Body of pancreas (tissue), 4 donors: ENCODE data around the gene CXCR6. TPM values are rescaled to one million over a fixed set of nuclear protein-coding genes. Genes with fewer than 3 reads are reported as not detected.

Experiments used
- ATAC-seq: fragments of 150-250 bp; one replicate; pipeline ENCODE4 v1.9.1; 2016
- DNase-seq, 4 donors: peaks; one replicate each; pipeline ENCODE4 v3.0.0-alpha.2; 2019
- H3K27ac ChIP-seq, 4 donors: fragments of 200-600 bp; sonication (generic); 1 replicate in 3 of 4; 2 replicates in 1 of 4; pipeline versions ENCODE4 v1.5.1 to v1.6.1; 2016 to 2019; ENCODE audit warnings: mild to moderate bottlenecking in 1 of 4, mixed read lengths in 1 of 4, moderate library complexity in 1 of 4
- H3K27me3 ChIP-seq, 2 donors: fragments of 200-600 bp; sonication (generic); one replicate each; pipeline ENCODE4 v1.6.0; 2016; ENCODE audit warnings: mild to moderate bottlenecking in 1 of 2
- H3K36me3 ChIP-seq, 2 donors: fragments of 200-600 bp; sonication (generic); replicated peaks in 1 of 2; 2 replicates each; pipeline ENCODE4 v1.5.1; 2016; ENCODE audit warnings: low read depth in 2 of 2; ENCODE audit not compliant: insufficient read depth in 1 of 2
- H3K4me1 ChIP-seq: fragments of 200-600 bp; sonication (generic); one replicate; pipeline ENCODE4 v1.6.0; 2016
- H3K4me3 ChIP-seq, 2 donors: fragments of 200-600 bp; sonication (generic); 1 replicate in 1 of 2; 2 replicates in 1 of 2; pipeline ENCODE4 v1.5.1; 2016 to 2019
- H3K9me3 ChIP-seq, 3 donors: fragments of 200-600 bp; sonication (generic); 1 replicate in 2 of 3; 2 replicates in 1 of 3; pipeline ENCODE4 v1.5.1; 2016
- POLR2A ChIP-seq, 3 donors: fragments of 450-650 bp; IDR thresholded peaks; one replicate each; pipeline ENCODE4 v1.6.1; 2016; ENCODE audit warnings: antibody characterized with exemption in 3 of 3, mild to moderate bottlenecking in 2 of 3
- WGBS, 2 donors: methylation state at CpG; one replicate each; pipeline ENCODE4 v1.1.5; 2017; 5-methylcytosine and 5-hydroxymethylcytosine counted together
- intact Hi-C: fragments of 100-400 bp; cut with DNase I; formaldehyde crosslinking; loops from one replicate; pipeline ENCODE4 v1.15.1; 2023
- total RNA-seq, 2 donors: library from RNA; depleted of rRNA; stranded (reverse); fragments of >200 nt; gene quantifications; one replicate each; pipeline ENCODE4 v1.1.0, GENCODE V29; 2016
- TF ChIP-seq, protein P1 (sequence below), 7 experiments: fragments of 450-650 bp in 4 of 7; fragments of 200-600 bp in 3 of 7; sonication (generic) in 3 of 7; IDR thresholded peaks; one replicate each; pipeline ENCODE4 v1.5.1; 2016 to 2019; ENCODE audit warnings: antibody characterized with exemption in 7 of 7

Gene CXCR6
- total RNA-seq = 1 to 10 TPM in 1 of 2 donors, not detected in 1; 2.9 TPM

DNA sequence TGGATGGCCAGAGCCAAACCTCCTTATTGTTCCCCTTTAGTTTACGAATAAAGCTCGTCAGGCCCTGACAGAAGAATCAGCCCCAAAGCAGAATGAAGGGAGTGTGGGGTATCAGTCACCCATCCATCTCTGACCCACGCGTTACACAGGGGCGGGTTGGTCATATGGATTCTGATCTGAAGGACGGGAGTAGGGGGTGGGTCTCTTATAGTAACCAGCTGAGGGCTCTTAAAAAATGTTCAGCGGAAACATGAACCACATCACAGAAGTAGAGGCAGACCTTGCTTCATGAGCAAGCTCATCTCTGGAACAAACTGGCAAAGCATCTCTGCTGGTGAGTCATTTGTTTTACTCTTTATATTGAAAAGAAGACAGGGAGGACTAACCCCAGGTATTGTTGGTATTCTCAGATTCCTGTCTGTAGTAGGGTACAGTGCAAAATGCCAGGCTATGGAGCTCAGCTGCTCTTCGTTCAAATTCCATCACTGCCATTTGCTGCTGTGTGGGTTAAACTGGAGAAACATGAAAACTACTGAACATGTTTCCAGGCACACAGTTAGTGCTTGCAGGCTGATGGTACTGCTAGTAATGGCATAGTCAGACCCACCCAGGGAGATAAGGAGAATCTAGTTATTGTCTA, at the start of gene CXCR6:
Gene CXCR6 (plus strand): TSS at position 258 of the 640 bp plus-strand sequence. CDS start 3,018 bp downstream, outside the sequence.
- Histone ChIP-seq H3K27ac (no peak within 1 kb of the TSS), H3K27me3 (no peaks in the 10 kb centered on the region), H3K4me3 (no peak within 1 kb of the TSS), H3K36me3 (peaks cover 0 to 12% of the 10 kb centered on the region in 2 donors), H3K4me1 (no peaks in the 10 kb centered on the region), H3K9me3 (no peaks in the 10 kb centered on the region)
- no peak for DNase-seq
- intact Hi-C loops = no loop called here
- no peak for TF ChIP-seq POLR2A (IDR thresholded peaks at IDR 0.05)
- TF ChIP-seq, protein P1, sequence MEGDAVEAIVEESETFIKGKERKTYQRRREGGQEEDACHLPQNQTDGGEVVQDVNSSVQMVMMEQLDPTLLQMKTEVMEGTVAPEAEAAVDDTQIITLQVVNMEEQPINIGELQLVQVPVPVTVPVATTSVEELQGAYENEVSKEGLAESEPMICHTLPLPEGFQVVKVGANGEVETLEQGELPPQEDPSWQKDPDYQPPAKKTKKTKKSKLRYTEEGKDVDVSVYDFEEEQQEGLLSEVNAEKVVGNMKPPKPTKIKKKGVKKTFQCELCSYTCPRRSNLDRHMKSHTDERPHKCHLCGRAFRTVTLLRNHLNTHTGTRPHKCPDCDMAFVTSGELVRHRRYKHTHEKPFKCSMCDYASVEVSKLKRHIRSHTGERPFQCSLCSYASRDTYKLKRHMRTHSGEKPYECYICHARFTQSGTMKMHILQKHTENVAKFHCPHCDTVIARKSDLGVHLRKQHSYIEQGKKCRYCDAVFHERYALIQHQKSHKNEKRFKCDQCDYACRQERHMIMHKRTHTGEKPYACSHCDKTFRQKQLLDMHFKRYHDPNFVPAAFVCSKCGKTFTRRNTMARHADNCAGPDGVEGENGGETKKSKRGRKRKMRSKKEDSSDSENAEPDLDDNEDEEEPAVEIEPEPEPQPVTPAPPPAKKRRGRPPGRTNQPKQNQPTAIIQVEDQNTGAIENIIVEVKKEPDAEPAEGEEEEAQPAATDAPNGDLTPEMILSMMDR (IDR thresholded peaks at IDR 0.05) = no peak
- ATAC-seq = no peak
- 85 to 97% methylated on average over 8 of the region's 8 CpGs for WGBS, 2 donors

DNA sequence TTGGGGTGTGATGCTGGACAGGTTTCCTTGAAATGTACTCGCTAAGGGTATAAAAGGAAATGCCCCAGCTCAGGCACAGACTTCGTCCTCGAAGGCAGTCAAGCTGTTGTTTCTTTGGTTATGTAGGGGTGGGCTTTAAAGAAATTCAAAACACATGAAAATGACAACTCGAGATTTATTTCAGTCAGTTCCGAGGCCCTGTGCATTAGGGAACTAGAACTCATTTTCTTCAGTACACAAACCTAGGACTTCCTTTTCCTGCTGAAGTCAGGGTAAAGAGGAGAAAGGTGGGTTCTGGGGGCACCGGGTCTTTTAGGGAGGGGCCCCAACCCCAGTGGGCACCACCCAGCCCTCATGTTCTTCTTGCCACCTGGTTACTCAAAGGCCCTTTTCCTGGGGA, 49.2 kb upstream of the CXCR6 start:
- whole genome bisulfite sequencing, 2 donors = 69 to 80% methylated on average over 6 of the region's 6 CpGs
- no peak overlapping the region for H3K4me3 ChIP-seq
- no peak overlapping the region for H3K27ac ChIP-seq
- no peaks in the 10 kb centered on the region for H3K9me3 ChIP-seq
- H3K36me3 ChIP-seq = no peaks in the 10 kb centered on the region
- TF ChIP-seq POLR2A (IDR thresholded peaks at IDR 0.05) = no peak
- no peaks in the 10 kb centered on the region for H3K27me3 ChIP-seq
- no peaks in the 10 kb centered on the region for H3K4me1 ChIP-seq
- intact Hi-C loops = no loop called here
- no peak for ATAC-seq
- DNase-seq = no peak

DNA sequence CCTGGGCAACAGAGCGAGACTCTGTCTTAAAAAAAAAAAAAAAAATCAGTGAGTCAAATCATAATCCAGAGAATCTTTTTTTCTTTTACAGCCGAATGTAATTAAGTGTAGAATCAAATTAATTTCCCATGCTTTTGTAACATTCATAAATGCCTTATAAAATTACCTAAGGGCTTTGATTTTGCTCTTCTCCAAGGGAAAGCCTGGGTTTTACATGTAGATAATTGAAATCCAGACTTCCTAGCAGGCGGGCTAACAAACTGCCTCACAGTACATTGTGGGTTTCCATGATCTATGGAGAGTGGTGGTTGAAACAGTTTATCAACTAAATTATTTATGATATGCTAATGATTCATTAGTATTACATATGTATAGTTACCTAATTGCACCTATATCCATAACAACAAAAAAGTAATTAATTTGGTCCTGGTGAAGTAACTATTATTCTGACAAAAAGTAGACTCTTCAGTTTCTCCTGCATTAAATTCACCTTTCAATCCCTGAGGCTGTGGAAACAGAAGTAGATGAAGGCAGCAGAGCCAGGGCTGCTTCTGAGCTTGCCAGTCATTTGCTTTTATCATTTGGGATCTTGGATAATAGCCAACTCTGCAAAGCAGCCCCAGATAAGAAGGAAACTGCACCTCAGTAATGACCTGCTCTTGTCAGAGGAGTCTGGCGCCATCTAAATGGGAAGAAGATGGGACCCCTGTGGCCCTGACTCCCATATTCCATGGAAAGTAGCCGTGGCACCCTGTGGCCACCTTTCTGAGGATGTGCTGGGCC, 47.4 kb upstream of the CXCR6 start:
- WGBS, 2 donors = 90 to 93% methylated on average over 5 of the region's 5 CpGs
- ATAC-seq = no peak
- intact Hi-C loops = no loop called here

DNA sequence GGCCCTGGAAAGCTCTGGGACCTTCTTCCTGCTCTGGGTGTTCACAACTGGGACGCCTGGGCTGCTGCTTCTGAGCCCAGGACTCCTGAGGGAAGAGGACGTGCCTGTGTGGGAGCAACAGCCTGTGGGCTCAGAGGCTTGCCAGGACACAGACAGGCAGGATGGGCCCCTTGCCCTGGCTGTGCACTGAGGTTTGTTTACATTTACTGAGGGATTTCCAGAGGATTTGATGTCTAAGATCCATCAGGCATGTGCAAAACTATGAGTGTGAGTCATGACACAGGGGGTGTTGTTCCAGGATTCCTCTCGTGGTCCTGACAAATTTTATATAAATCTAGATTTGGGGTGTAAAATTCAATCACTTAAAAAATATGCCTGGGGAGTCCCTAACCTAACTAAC, 46.3 kb upstream of the CXCR6 start:
- Histone ChIP-seq H3K27ac (no peak overlapping the region), H3K4me1 (no peaks in the 10 kb centered on the region), H3K9me3 (no peaks in the 10 kb centered on the region), H3K4me3 (no peak overlapping the region), H3K27me3 (no peaks in the 10 kb centered on the region), H3K36me3 (no peaks in the 10 kb centered on the region)
- intact Hi-C loops = no loop called here
- 87% methylated on average over 2 to 3 of the region's 3 CpGs for WGBS, 2 donors
- DNase-seq = no peak
- no peak for ATAC-seq
- TF ChIP-seq POLR2A (IDR thresholded peaks at IDR 0.05) = no peak
- TF ChIP-seq, protein P1 (IDR thresholded peaks at IDR 0.05) = no peak

More for the DNA sequence above, 47.4 kb upstream of the CXCR6 start:
- Histone ChIP-seq H3K9me3 (no peaks in the 10 kb centered on the region), H3K4me1 (no peaks in the 10 kb centered on the region), H3K4me3 (no peak overlapping the region), H3K36me3 (no peaks in the 10 kb centered on the region), H3K27me3 (no peaks in the 10 kb centered on the region), H3K27ac (no peak overlapping the region)
- no peak for DNase-seq
- TF ChIP-seq, protein P1 (IDR thresholded peaks at IDR 0.05) = no peak
- TF ChIP-seq POLR2A (IDR thresholded peaks at IDR 0.05) = no peak

DNA sequence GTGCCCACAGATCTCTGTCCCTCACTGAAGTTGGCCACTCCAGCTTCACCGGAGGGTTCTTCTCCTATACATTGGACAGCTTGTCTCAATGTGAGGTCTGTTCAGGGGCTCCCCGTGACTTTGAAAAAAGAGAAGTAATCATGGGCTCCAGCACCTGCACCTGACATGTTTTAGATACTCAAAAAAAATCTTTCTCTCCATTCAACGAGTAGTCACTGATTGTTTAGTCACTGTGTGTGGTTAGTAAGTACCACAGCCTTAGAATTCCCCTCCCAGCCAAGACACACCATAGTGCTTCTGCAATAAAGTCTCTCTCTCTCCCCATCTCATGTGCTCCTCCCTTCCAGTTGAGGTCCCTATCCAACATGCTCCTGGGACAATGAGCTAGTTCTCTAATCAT, 38.3 kb upstream of the CXCR6 start:
- 85 to 87% methylated on average over 3 of the region's 3 CpGs for WGBS, 2 donors
- Histone ChIP-seq H3K27ac (no peak overlapping the region), H3K4me3 (no peak overlapping the region), H3K4me1 (no peaks in the 10 kb centered on the region), H3K9me3 (no peaks in the 10 kb centered on the region), H3K36me3 (no peaks in the 10 kb centered on the region), H3K27me3 (no peaks in the 10 kb centered on the region)
- TF ChIP-seq POLR2A (IDR thresholded peaks at IDR 0.05) = no peak
- TF ChIP-seq, protein P1 (IDR thresholded peaks at IDR 0.05) = no peak
- intact Hi-C loops = no loop called here
- ATAC-seq (no peak), DNase-seq (no peak)
